Measurements from ENCODE around the gene CAMTA1.
"Not testable (repeated sequence)": the region's sequence is repeated elsewhere in the genome, so short reads cannot be mapped to it uniquely, and the experiment has no call there.

Gene CAMTA1

DNA sequence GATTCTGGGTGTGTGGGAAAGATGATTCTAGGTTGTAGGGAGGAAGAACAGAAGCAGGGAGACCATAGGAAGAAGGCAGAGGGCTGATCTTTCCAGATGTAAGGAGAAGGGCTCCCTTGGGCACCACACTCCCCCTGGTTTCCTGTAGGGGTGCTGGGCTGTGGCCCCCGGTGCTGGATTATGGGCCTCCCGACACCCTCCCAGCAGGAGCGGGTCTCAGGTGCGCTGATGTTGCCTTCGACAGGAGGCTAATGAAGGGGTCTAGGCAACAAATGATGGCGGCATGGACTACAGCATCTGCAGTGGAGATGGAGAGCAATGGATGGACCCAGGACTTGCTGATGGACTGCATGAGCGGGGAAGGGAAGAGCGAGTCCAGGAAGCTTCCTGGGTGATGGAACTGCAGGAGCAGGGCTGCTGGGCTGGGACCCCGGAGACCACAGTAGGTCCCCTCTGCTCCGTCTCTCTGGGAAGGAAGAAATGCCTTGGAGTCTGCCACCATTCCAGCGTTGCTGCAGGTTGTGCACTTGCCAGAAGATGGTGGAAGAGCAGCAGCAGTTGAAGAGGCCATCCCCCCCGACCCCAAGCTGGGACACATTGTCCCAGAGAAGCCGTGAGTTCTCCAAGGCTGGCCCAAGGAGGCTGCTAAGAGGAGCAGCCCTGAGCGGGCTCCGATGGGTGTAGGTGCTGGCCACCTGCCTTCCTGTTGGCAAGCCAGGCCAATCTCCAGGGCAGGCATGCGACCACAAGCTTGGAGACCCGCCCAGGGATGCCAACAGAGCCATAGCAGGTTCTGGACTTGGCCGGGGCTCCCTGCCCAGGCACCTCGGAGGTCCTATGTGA lies 890.4 kb downstream of the CAMTA1 start:
- H3K4me3 ChIP-seq: no peak overlapping the region
- H3K27ac ChIP-seq: no peak overlapping the region

- Histone ChIP-seq H3K4me3 (no peak overlapping the region), H3K27ac (no peak overlapping the region)
Observed at GRCh38 chr1:7676274-7676945, 891.2 kb downstream of the CAMTA1 start.

- Histone ChIP-seq H3K4me3 (no peak overlapping the region), H3K27ac (no peak overlapping the region)
Observed at GRCh38 chr1:7677111-7677510, 891.9 kb downstream of the CAMTA1 start.

DNA sequence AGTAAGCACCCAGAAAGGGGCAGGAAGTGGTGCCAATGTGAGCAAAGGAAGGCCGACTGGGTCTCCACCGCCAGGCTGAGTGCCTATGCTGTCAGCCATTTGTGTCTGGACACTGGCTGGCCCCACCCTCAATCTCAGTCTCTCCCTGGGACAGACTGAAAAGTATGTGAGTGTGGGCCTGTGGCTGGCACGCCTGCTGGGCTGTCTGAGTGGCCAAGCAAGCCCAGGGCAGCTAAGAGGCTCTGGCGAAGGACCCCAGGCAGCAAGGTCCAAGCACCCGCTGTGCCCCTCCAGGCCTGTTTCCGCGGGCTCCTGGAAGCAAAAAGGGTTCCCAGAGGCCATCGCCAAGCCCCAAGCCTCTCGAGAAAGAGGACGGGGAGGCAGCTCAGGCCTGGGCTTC lies 892.6 kb downstream of the CAMTA1 start:
- Histone ChIP-seq H3K27ac (no peak overlapping the region), H3K4me3 (no peak overlapping the region)

GRCh38 chr1:7678491-7679158 lies 893.4 kb downstream of the CAMTA1 start:
- H3K4me3 ChIP-seq: no peak overlapping the region
- no peak overlapping the region for H3K27ac ChIP-seq

DNA sequence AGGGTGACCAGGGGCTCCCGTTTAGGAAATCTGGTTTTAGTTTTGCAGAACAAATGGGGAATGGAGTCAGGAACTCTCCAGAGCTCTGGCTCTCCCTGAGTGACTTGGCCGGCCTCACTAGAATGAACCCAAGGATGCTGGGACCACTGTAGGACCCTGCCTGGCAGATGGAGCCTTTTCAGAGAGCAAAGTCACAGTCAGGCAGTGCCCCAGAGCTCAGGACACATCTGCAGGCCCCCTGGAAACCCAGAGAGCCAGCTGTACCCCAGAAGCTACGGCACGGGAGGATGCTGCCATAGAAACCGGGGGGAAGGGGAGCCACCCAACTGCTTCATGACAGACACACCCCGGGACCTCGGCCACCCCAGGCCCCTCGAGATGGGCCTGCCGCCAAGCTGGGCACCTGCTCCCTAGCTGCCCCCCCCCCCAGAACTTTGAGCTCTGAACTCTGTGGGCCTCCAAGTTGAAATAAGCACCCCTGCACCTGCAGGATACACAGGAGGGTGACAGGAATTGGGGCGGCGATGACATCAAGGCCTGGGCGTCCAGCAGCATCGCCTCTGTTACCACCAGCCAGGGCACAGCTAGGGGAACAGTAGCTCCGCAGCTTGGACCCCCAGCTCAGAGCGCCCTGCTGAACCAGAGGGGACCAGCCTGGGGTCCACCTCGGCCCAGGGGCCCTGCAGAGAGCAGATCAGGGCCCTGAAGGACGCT lies 894.1 kb downstream of the CAMTA1 start:
- Histone ChIP-seq H3K4me3 (peak overlapping the region in 4 of 7 experiments; percentile 47 to 84 (median 73)), H3K27ac (peak overlapping the region in 5 of 21 experiments; percentile 47 to 77 (median 71))

GRCh38 chr1:7679873-7680206 lies 894.6 kb downstream of the CAMTA1 start:
- peak overlapping the region in 17 of 21 experiments; percentile 31 to 77 (median 66) for H3K27ac ChIP-seq

DNA sequence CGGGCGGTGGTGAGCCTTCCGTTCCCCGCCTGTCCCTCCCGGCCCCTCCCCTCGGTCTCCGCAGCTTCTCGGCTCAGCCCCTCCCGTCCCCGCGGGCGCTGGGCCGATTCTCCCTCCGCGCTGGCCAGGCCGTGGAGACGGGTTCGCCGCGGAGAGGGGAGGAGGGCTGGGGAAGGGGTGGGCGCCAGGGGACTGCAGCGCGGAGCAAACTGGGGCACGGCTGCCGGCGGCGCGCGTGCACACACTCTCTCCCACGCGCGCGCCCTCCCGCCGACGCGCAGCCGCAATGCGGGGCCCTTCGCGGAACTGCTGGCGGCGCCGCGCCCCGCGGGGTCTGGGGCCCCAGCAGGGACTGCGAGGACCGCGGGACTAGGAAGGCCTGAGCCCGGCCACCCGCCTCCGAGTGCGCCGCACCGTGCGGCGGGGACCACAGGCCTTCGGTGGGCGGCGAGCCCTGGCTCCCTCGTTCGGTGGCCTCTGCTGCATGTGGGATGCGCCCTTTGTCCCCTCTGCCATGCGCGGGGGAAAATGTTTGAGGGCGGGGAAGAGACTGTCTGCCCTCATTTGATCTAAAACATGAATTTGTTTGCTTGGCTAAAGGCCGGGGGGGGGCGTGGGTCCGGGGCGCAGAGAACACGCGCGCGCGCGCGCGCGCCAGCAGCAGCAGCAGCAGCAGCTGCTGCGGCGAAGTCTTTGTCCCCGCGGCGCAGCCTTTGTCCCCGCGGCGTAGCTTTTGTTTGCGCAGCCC lies 895.1 kb downstream of the CAMTA1 start:
- H3K27ac ChIP-seq: peak overlapping the region in 18 of 21 experiments; percentile 31 to 77 (median 64)
- peak overlapping the region; percentile 47 to 84 (median 58) for H3K4me3 ChIP-seq

More at GRCh38 chr1:7679873-7680206, 894.6 kb downstream of the CAMTA1 start:
- peak overlapping the region; percentile 47 to 84 (median 58) for H3K4me3 ChIP-seq

GRCh38 chr1:7680955-7681268 lies 895.7 kb downstream of the CAMTA1 start:
- H3K27ac ChIP-seq: peak overlapping the region in 9 of 21 experiments; percentile 46 to 77 (median 66)
- peak overlapping the region; percentile 47 to 84 (median 58) for H3K4me3 ChIP-seq

- Histone ChIP-seq H3K27ac (no peak overlapping the region), H3K4me3 (peak overlapping the region in 1 of 7 experiments; percentile 84)
Observed at GRCh38 chr1:7681401-7681800, 896.1 kb downstream of the CAMTA1 start.

GRCh38 chr1:7683521-7683920 lies 898.3 kb downstream of the CAMTA1 start:
- H3K4me3 ChIP-seq: no peak overlapping the region
- H3K27ac ChIP-seq: no peak overlapping the region

GRCh38 chr1:7684132-7684531 lies 898.9 kb downstream of the CAMTA1 start:
- no peak overlapping the region for H3K4me3 ChIP-seq

DNA sequence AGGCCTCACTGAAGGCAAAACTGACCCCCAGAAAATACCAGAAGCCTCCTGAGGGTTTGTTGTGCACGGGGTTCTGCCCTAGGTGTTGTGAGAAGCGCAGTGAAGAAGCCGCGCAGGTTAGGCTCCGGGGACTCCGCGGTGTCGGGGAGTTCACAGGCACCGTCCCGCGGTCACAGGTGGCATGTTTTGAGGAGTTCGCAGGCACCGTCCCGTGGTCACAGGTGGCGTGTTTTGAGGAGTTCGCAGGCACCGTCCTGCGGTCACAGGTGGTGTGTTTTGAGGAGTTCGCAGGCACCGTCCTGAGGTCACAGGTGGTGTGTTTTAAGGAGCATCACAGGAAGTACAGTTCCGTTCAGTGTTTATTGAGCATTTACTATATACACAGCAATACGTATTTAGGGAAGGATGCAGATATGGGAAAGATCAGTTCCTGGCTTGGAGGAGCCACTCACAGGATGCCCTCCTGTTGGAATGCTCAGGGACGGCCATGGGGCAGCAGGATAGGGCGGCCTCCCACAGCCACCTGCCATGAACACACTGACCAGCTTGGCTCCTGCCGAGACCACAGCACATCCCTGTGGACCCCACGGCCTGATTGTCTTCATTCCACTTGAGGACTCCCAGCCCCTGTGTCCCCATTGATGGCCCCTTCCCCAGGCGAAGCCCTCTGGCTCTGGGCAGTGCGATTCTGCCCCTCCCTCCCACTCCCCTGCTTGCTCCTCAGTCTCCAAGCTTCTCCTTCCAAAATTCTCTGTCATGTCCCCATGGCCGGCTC lies 899.8 kb downstream of the CAMTA1 start:
- Histone ChIP-seq H3K4me3 (no peak overlapping the region), H3K27ac (no peak overlapping the region)

More at GRCh38 chr1:7684132-7684531, 898.9 kb downstream of the CAMTA1 start:
- H3K27ac ChIP-seq: no peak overlapping the region

DNA sequence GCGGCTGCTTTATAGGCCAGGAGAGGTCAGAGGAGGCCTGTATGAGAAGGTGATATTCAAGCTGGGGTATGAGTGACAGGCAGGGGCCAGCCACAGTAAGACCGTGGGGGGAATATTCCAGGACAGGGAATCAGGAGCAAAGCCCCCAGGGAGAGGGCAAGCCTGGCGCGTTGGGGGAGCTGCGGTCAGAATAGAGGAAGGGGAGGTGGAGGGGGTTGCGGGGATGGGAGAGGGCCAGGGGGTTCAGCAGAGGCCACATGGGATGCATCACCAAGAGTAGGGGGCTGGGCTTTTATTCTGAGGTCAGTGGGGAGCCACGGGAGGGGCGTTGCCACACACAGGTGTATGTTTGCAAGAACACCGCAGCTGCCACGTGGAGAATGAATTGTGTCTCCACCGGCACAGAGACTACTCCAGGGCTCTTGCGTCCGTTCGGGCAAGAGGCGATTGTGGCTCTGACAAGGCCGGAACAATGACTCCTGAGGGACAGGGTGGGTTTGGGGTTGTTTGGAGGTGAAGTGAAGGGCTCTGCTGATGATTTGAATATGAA lies 901.1 kb downstream of the CAMTA1 start:
- H3K27ac ChIP-seq: no peak overlapping the region
- no peak overlapping the region for H3K4me3 ChIP-seq

GRCh38 chr1:7687411-7687810 lies 902.2 kb downstream of the CAMTA1 start:
- no peak overlapping the region for H3K4me3 ChIP-seq
- H3K27ac ChIP-seq: no peak overlapping the region

- Histone ChIP-seq H3K4me3 (no peak overlapping the region), H3K27ac (no peak overlapping the region)
Observed at GRCh38 chr1:7688659-7689058, 903.4 kb downstream of the CAMTA1 start.

- H3K4me3 ChIP-seq, H3K27ac ChIP-seq: not testable (repeated sequence)
Observed at GRCh38 chr1:7689307-7689706, 904.1 kb downstream of the CAMTA1 start.

DNA sequence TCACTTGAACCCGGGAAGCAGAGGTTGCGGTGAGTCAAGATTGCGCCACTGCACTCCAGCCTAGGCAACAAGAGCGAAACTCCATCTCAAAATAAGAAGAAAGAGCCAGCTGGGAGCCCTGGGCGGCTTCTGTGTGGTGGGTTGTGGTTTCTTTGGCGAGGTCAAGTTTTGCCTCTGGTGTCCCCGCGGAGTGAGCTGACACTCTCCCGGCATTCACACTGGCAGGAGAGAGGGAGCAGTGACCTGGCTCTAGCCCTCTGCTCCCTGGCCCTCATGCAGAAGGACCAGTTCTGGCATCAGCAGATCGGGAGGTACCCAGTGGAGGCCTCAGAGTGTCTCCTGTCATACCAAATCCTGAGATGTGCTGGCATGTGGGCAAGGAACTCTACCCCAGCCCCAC lies 904.8 kb downstream of the CAMTA1 start:
- Histone ChIP-seq H3K27ac (no peak overlapping the region), H3K4me3 (no peak overlapping the region)
